GM19035 (cell line): ENCODE data around the gene SGSM1.

ENCODE experiments used
- ATAC-seq: cut with Tn5 transposase; IDR thresholded peaks from one replicate; pipeline ENCODE4 v1.9.1; 2021; ENCODE audit not compliant: unreplicated experiment

Gene SGSM1

DNA sequence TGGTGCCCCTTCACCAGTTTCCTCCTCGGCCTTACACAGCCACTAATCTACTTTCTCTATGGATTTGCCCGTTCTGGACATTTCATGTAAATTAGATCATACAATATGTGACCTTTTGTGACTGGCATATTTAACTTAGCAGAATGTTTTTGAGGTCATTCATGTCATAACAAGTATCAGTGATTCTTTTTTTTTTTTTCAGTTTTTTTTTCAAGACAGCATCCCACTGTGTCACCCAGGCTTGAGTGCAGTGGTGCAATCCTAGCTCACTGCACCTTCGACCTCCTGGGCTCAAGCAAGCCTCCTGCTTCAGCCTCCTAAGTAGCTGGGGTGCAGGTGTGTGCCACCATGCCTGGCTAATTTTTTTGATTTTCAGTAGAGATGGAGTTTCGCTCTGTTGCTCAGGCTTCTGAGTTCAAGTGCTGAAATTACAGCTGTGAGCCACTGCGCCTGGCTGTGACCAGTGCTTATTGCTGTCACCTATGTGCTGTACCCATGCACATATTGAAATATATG is 169.2 kb downstream of the SGSM1 start:
- no peak for ATAC-seq

DNA sequence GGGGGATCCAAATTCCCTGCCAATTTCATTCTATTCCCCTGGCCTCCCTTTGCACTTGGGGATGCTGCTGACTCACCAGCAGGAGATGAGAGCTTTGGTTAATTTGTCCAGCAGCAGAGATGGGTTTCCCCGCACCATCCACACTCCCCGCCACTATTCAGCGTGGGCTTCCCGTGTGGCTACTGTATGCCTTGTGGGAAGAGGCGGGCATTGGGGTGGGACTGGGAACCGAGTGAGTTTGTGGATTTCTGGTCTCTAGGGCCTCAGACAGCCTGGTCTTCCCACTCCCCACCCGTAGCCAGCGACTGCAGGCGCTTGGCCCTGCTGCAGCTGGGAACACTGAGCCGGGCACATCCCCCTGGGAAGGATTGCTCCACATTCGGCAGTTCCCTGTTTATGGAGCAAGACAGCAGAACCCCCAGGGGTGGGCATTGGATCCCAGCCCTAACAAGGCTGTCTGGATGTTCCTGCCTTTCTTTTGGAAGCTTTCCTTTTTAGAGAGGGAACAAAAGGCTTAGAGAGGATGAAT is 169.9 kb downstream of the SGSM1 start:
- ATAC-seq, result no peak

DNA sequence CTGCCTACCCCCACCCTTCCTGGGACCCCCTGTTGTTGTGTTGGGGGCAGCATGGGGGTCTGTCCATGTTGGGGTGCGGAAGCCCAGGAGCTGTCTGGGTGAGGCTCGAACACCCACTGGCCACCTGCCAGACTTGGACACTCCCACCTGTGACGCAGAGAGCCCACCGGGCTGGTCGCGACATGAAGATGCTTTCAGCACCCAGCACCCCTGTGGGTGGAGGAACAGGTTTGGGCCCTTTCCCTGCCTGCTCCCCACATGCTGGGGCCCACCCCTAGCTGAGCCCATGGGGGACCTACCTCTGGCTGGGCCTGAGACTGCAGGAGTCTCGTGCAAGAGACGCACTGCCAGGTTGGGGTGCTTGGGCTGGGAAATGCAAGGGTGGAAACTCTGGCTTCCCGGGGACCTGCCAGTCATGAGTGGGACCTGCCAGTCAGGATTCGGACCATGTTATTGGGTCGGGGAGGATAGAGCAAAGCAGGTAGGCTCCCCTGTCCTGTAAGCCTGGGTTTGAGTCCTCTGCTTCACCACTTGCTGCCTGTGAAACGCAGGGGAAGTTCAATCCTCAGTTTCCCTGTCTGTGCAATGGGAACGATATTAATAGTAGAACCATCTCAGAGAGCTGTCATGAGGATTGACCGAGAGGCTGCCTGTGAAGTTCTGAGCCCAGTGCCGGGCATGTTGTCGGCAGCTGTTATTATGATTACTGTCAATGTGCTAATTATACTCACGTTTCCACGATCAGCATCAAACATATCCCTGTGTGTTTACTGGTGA is 170.6 kb downstream of the SGSM1 start:
- no peak for ATAC-seq
